ENCODE data around the gene WDFY4.

DNA sequence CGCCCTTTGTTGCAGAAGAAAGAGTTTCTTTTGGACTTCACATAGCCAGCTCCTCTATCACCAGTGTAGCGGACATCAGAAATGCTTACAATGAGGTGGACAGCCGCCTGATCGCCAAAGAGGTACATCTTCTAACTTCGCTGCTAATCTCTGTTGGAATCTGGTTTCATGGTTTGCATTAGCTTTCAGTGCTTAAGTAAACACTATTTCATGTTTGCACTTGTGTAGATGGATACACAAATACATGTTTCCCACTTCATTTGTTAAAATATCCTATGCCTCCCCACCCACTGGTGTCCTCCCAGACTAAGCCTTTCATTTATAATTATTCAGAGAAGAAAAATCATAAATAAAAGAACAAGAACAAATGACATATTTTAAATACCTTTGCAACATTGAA, 103.9 kb downstream of the WDFY4 start:
- TF ChIP-seq, protein P1, sequence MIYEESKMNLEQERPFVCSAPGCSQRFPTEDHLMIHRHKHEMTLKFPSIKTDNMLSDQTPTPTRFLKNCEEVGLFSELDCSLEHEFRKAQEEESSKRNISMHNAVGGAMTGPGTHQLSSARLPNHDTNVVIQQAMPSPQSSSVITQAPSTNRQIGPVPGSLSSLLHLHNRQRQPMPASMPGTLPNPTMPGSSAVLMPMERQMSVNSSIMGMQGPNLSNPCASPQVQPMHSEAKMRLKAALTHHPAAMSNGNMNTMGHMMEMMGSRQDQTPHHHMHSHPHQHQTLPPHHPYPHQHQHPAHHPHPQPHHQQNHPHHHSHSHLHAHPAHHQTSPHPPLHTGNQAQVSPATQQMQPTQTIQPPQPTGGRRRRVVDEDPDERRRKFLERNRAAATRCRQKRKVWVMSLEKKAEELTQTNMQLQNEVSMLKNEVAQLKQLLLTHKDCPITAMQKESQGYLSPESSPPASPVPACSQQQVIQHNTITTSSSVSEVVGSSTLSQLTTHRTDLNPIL (CRISPR knock-in tag; IDR thresholded peaks at IDR 0.05; ENCODE audit: low read depth): no peak
- TF ChIP-seq GLIS3 (CRISPR knock-in tag; IDR thresholded peaks at IDR 0.05): no peak
- TF ChIP-seq ZFP3 (CRISPR knock-in tag; IDR thresholded peaks at IDR 0.05): no peak
- TF ChIP-seq ZFP30 (CRISPR knock-in tag; IDR thresholded peaks at IDR 0.05): no peak
- TF ChIP-seq SNAI2 (CRISPR knock-in tag; IDR thresholded peaks at IDR 0.05): no peak
- TF ChIP-seq PPARA (CRISPR knock-in tag; IDR thresholded peaks at IDR 0.05; ENCODE audit: borderline replicate concordance): no peak
- no peak for TF ChIP-seq OSR1 (CRISPR knock-in tag; IDR thresholded peaks at IDR 0.05)
- TF ChIP-seq ZC3H10 (CRISPR knock-in tag; IDR thresholded peaks at IDR 0.05): no peak
- TF ChIP-seq, protein P2, sequence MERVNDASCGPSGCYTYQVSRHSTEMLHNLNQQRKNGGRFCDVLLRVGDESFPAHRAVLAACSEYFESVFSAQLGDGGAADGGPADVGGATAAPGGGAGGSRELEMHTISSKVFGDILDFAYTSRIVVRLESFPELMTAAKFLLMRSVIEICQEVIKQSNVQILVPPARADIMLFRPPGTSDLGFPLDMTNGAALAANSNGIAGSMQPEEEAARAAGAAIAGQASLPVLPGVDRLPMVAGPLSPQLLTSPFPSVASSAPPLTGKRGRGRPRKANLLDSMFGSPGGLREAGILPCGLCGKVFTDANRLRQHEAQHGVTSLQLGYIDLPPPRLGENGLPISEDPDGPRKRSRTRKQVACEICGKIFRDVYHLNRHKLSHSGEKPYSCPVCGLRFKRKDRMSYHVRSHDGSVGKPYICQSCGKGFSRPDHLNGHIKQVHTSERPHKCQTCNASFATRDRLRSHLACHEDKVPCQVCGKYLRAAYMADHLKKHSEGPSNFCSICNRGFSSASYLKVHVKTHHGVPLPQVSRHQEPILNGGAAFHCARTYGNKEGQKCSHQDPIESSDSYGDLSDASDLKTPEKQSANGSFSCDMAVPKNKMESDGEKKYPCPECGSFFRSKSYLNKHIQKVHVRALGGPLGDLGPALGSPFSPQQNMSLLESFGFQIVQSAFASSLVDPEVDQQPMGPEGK (CRISPR knock-in tag; IDR thresholded peaks at IDR 0.05; ENCODE audit: borderline replicate concordance): no peak
- TF ChIP-seq RARB (CRISPR knock-in tag; IDR thresholded peaks at IDR 0.05): no peak
- no peak for TF ChIP-seq TOX (CRISPR knock-in tag; IDR thresholded peaks at IDR 0.05; ENCODE audit: borderline replicate concordance)
- no peak for TF ChIP-seq ARNTL (CRISPR knock-in tag; IDR thresholded peaks at IDR 0.05; ENCODE audit: borderline replicate concordance, low read depth)
- no peak for TF ChIP-seq ISL1 (CRISPR knock-in tag; IDR thresholded peaks at IDR 0.05)
- TF ChIP-seq, protein P3, sequence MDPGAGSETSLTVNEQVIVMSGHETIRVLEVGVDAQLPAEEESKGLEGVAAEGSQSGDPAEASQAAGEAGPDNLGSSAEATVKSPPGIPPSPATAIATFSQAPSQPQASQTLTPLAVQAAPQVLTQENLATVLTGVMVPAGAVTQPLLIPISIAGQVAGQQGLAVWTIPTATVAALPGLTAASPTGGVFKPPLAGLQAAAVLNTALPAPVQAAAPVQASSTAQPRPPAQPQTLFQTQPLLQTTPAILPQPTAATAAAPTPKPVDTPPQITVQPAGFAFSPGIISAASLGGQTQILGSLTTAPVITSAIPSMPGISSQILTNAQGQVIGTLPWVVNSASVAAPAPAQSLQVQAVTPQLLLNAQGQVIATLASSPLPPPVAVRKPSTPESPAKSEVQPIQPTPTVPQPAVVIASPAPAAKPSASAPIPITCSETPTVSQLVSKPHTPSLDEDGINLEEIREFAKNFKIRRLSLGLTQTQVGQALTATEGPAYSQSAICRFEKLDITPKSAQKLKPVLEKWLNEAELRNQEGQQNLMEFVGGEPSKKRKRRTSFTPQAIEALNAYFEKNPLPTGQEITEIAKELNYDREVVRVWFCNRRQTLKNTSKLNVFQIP (CRISPR knock-in tag; IDR thresholded peaks at IDR 0.05; ENCODE audit: borderline replicate concordance, low read depth): no peak
